ENCODE results near the gene CETP. TPM values are rescaled to one million over a fixed set of nuclear protein-coding genes. Genes with fewer than 3 reads are reported as not detected.

CETP gene, protein sequence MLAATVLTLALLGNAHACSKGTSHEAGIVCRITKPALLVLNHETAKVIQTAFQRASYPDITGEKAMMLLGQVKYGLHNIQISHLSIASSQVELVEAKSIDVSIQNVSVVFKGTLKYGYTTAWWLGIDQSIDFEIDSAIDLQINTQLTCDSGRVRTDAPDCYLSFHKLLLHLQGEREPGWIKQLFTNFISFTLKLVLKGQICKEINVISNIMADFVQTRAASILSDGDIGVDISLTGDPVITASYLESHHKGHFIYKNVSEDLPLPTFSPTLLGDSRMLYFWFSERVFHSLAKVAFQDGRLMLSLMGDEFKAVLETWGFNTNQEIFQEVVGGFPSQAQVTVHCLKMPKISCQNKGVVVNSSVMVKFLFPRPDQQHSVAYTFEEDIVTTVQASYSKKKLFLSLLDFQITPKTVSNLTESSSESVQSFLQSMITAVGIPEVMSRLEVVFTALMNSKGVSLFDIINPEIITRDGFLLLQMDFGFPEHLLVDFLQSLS
- 10 to 100 TPM in 1 of 12 donors, 1 to 10 TPM in 9, not detected in 2; 5.6 to 10.1 (median 7.3) TPM for polyA plus RNA-seq (ENCODE audit: insufficient read length in 12 of 12)
- long read RNA-seq, donor 1: 0 reads
- long read RNA-seq, donor 2, partial matches to known transcripts: 0 of 3 reads
- long read RNA-seq, donor 2, other reads (novel, unspliced or antisense): 0 of 3 reads
- long read RNA-seq, donor 3, partial matches to known transcripts: 0 of 2 reads
- long read RNA-seq, donor 3, other reads (novel, unspliced or antisense): 0 of 2 reads
- long read RNA-seq, donor 4, partial matches to known transcripts: 0 of 1 reads
- long read RNA-seq, donor 4, other reads (novel, unspliced or antisense): 0 of 1 reads
- long read RNA-seq, donor 5, partial matches to known transcripts: 0 of 2 reads
- long read RNA-seq, donor 5, other reads (novel, unspliced or antisense): 0 of 2 reads
- long read RNA-seq, donor 6, partial matches to known transcripts: 0 of 3 reads
- long read RNA-seq, donor 6, other reads (novel, unspliced or antisense): 0 of 3 reads
- long read RNA-seq, donor 7, partial matches to known transcripts: 0 of 1 reads
- long read RNA-seq, donor 7, other reads (novel, unspliced or antisense): 0 of 1 reads
- long read RNA-seq, donor 8, partial matches to known transcripts: 0 of 2 reads
- long read RNA-seq, donor 8, other reads (novel, unspliced or antisense): 0 of 2 reads
- long read RNA-seq, donor 9: 0 reads
- long read RNA-seq, donor 10, transcript CETP-201 (16 exons, 1,791 nt): major isoform, 7 of 7 reads
- long read RNA-seq, donor 10, partial matches to known transcripts: 0 of 7 reads
- long read RNA-seq, donor 10, other reads (novel, unspliced or antisense): 0 of 7 reads
- long read RNA-seq, donor 11, transcript CETP-201 (16 exons, 1,791 nt): major isoform, 5 of 6 reads
- long read RNA-seq, donor 11, partial matches to known transcripts: 0 of 6 reads
- long read RNA-seq, donor 11, other reads (novel, unspliced or antisense): 0 of 6 reads

DNA sequence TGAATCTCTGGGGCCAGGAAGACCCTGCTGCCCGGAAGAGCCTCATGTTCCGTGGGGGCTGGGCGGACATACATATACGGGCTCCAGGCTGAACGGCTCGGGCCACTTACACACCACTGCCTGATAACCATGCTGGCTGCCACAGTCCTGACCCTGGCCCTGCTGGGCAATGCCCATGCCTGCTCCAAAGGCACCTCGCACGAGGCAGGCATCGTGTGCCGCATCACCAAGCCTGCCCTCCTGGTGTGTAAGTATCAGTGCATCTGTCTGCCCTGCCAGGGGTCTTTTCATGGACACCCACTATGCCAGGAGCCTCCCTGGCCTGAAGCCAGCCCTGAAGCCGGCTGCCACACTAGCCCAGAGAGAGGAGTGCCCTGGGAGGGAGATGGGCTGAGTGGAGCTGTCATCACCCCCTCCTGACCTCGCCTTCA, at the start of gene CETP:
CETP (plus strand) TSS at position 100 of the 431 bp plus-strand sequence; CDS start at position 130, 30 bp downstream.
- DNase-seq: no peak

DNA sequence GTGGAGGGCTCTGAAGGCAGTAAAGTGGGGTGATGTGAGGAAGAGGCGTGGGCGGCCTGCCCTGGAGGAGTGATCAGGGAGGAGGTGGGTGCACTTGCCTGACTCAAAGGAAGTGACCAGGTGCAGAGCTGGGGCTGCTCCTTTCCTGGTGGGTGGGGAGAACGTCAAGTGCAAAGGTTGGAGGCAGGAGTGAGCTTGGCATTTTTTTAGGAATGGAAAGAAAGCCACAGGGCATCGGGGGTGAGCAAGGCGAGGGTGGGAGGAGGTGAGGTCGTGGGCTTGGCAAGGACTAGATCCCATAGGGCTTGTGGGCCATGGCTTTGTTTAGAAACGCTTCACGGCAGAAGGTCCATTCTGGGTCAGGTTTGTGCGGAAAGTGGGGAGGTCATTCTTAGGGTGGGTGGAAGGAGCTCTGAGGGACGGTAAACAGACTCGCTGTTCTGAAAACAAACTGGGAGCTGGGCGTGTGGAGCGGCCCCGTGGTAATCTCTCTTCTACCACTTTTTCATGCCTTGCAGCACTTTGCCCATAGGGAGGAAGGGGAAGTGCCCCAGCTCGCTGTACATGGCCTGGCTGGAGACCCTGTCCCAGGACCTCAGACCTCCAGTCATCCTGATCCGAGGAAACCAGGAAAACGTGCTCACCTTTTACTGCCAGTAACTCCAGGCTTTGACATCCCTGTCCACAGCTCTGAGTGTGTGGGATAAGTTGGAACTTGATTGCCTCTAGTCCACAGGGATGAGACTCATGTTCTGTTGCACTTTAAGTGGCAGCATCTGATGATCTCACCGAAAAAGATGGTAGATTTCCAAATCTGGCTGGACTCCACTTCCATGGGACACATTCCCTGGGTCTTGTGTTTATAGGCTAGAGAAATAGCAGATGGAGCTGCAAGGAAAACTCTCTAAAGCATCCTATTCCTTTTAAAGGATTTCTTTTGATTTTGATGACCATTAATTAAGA, 48.7 kb upstream of the CETP start:
- no peak for DNase-seq

DNA sequence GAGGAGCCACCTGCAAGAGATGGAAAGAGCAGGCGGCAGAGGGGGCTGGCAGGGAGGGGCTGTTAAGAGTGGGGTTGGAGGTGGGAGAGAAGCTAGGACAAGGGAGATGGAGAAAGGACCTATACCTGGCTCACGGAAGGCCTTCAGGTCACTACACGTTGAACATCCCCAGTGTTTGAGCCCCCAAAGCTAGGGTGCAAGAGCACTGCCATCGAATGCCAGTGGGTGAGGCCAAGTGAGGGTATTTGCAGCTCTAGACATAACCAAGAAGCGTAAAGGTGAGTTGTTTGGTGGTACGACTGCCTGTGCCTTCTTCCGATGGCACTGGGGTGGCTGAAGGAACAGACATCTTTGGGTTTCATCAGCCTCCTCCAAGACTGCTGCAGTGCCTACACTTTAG, 46.9 kb upstream of the CETP start:
- no peak for DNase-seq

DNA sequence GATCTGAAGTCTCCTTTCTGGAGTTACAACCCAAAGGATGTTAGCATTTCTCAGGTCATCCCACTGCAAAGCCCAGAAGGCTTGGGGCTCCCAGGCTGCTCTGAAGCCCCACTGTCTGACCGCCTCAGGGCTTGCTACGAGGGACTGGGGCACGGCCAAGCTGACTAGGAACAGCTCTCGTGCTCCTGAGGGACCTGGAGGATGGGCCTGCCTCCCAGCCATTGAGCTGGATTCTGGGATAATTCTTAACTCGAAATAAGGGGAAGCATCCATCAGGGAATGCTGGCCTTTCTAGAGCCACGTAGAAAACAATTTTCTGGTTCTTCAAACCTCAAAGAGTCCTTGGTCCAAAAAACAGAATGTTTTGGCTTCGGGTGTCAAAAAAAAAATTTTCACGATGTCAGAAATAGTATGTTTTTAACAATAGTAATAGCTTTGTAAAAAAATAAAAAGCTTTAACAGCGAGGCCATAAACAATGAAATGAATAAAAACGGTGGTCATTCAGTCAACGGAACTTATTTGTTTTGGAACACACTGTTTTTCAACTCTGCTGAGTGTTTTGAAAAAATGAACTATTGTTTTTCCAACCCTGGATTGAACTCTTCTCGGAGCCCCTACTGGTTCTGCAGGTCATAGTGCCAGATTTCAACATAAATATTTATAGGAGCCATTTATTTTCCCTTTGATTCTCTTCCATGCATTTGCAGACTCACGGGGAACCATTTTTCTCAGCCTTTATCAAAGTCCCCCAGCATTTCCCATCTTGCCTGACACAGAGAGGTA, 46.2 kb upstream of the CETP start:
- no peak for DNase-seq

DNA sequence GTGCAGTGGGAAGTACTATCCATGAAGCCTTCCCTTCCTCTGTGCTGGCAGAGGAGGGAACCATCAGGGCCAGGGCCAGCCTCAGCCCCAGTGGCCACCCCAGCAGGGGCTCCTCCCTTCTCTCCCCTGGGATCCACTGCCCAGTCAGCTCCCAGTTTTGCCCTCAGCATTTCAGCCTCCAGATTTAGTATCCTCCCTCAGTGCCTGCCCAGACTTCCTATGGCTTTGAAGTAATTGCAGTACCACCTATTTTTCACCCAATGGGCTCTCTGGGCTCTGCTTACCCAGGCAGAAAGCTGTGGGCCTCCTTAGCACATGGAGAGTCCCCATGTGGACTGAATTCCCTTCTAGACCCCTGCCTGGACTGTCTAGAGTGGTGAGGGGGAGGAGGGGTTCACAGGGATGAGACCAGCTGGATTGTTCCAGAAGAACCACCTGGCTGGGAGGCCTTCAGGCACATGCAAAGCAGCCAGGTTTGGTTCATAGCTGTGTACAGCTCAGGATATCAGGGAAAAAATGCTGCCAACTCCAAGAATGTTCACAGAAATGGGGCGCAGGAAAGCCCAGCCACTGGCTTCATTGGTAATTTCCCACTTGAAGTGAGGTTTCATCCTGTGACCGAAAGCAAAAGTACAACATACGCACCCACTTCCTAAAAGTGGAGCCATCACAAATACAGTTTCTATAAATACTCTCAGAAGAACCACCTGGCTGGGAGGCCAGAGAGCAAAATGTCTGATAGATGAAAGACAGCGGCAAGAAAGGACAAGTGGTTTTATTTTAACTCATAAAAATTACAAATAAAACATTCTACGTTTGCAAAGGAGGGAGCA, 45.0 kb upstream of the CETP start:
- no peak for DNase-seq

DNA sequence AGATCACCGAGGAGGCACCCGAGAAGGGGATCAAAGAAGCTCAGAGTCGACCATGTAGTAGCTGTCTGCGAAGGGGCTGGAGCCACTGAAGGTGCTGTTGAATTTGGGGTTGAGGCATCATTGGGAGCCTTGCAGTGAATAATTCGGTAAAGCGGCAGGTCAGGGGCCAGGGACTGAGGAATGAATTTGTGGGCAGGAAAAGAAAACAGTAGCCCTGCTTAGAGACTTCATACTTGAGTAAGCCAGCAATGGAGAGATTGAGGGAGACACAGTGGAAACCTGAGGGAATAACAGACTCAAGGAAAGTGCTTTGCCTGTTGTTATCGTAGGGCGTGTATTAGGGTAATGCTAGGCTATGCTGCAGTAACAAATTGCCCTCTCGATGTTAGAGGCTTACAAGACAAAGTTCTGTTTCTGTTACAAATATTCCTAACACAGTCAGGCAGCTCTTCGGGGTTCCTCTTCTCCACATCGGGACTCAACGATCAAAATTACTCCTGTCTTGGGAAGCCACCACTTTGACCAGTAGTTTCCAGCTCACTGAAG, 43.2 kb upstream of the CETP start:
- DNase-seq: no peak

DNA sequence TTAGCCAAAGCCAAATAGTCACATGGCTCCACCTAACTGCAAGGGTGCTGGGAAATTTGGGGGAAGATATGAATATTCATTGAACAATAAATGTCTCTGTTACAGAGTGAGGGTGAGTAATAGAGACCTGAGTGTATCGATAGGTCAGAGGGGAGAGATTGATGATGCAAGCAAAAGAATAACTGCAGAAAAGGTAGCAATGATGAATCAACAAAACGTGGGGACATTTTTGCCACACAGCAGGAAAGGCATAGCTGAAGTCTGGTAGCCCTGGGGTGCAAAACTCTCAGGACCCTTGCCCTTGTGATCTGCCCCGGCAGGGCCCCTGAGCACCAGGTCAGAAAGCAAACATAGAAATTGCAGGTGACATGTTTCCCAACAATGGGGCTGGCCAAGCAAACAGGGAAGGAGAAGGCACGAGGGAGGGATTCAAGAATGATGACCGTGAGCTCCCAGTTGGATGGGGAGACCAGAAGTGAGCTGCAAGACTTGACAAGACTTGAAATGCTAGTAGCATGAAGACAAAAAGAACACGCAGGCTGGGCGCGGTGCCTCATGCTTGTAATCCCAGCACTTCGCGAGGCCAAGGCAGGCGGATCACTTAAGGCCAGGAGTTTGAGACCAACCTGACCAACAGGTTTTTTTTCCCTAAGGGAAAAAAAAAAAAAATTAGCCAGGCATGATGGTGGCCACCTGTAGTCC, 42.5 kb upstream of the CETP start:
- DNase-seq: no peak

DNA sequence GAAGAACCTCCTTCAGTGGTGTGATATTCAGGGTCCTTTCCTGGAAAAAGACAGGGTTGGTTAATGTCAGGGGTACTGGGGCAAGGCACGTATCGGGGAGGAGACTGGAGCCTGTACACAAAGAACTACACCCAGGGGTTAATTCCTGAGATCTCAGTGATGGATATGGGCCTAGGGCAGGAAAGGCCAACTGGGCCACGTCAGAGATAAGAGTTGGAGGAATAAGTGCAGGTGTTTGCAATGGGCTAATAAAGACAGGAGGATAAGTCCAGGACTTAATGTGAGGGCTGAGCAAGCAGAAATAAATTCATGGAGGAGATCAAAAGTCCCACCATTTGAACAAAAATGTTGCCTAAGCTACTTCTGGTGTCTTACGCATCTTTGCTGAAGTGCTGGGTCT, 40.2 kb upstream of the CETP start:
- DNase-seq: no peak

DNA sequence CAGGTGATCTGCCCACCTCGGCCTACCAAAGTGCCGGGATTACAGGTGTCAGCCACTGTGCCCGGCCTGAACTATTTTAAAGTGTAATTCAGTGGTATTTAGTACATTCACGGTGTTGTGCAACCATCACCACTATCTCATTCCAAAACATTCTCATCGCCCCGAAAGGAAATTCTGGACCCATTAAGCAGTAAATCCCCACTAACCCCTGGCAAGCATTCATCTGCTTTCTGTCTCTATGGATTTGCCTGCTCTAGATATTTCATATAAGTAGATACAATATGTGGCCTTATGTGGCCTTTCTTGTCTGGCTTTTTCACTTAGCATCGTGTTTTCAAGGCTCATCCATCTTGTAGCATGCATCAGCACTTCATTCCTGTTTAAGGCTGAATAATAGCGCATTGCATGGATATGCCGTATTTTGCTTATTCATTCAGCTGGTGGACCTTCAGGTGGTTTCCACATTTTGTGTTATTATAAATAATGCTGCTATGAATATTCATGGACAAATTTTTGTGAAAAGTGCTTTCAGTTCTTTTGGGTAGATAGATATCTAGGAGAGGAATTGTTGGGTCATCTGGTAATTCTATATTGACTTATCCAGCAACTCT, 38.2 kb upstream of the CETP start:
- no peak for DNase-seq

DNA sequence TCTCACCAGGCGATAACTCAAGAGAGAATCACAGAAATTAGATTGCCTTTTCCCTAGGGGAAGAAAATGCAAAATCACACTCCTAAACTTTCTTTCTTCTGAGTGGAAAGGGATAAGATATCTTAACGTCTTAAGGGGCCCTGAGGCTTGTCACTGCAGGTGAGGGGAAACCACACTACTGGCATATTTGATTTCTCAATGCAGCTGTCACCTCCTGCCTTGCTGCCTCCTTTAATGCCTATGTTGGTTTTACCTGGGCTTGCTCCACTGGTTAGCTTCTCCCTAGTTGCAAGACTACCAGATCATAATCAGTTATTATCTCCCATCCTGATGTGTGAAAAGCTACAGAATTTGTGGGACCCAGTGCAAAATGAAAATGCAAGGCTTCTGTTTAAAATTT, 34.3 kb upstream of the CETP start:
- no peak for DNase-seq

DNA sequence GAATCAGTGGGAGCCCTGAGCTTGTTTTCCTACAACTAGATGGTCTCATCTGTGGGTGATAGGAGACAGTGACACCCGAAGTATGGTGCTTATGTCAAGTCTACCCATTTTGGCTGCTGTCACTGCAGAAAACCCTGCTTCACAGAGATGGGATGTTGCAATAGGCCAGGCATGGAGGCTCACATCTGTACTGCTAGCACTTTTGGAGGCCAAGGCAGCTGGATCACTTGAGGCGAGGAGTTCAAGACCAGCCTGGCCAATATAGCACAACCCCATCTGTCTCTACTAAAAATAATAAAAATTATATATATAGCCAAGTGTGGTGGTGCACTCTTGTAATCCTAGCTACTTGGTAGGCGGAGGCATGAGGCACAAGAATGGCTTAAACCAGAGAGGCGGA, 32.1 kb upstream of the CETP start:
- DNase-seq: no peak

DNA sequence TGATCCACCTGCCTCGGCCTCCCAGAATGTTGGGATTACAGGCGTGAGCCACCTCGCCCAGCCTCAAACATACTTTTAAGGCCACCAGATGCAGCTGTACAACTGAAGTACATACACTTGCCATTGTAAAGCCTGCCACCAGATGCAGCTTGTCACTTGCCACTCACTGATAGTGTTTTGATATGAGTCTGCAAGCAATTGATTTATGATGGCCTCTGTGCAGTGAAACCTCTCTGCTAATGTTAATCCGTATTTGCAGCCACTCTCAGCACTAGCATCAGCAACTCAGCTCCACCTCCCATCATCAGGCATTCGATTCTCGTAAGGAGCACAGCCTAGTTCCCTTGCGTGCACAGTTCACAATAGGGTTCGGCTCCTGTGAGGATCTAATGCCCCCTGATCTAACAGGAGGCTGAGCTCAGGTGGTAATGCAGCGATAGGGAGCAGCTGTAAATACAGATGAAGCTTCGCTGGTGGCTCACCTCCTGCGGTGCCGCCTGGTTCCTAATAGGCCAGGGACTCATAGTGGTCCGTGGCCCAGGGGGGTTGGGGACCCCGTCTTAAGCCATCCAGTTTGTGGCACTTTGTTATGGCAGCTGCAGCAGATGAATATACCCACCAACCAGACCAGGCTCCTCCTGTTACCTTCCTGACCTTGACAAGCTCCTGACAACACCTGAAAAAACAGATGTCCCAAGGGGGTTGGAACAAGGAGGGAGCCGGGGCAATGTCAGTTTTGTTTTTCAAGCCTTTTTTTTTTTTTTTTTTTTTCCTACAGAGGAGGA, 31.1 kb upstream of the CETP start:
- no peak for DNase-seq

DNA sequence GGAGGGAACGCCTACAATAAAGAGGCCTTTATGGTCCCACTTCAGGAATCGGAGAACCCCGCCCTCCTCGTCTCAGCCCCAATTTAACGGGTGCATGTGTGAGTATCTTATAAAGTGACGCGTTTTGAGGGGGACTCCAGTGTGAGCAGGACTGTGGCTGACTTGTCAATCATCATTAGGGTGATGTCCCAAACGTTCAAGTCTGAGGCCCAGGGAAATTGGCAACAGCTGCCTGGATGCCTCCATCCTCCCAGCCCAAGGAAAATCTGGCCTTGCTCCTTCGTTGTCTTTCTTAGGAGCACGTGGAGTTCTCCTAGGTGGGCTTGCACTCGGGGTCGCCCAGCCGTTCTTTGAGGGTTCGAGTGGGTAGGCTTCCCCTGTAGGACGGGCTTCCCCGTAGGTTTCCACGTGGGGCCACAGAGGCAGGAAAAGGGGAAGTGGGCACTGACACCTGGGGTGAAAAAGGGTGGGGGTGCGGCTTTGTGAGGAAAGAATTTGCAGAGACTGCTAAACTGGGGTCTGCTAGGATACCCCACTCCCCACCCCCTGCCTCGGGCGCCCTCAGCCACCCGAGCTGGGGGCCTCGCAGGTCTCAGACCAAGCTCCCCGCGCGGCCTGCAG, 30.4 kb upstream of the CETP start:
- DNase-seq: no peak

DNA sequence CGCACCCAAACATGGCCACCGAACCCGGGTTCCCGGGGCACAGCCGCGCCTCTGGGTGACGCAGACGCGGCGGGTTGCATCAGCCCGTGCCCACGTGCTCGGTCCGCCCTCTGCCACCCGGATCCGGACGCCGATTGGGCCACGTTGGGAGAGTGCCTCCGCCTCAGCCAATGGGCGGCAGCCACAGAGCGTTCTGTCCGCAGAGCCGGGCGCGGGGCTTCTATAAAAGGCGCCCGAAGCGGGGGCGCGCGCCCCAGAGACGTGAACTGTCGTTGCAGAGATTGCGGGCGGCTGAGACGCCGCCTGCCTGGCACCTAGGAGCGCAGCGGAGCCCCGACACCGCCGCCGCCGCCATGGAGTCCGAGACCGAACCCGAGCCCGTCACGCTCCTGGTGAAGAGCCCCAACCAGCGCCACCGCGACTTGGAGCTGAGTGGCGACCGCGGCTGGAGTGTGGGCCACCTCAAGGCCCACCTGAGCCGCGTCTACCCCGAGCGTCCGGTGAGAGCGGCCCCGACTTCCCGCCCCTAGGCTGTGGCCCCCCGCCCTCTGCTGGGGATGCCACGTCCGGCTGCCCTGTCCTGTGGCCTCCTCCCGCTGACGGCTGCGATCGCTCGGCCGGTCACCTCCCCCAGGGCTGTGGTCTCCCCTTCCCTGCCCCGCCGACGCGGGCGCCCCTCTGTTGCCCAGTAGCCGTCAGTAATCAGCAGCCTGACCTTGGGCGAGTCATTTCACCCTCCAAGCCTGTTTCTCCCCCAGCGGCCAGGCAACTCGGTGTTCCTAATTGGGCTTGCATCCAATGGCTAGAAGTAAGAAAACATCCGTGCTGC, 29.6 kb upstream of the CETP start, which contains the start of gene HERPUD1:
HERPUD1 (plus strand) TSS at position 251 of the 829 bp plus-strand sequence; CDS start at position 354, 103 bp downstream.
- peak; percentile 99 for DNase-seq

Measured in muscle of arm (tissue), 14 donors.